ENCODE data around the gene SLC9A3. TPM values are rescaled to one million over a fixed set of nuclear protein-coding genes. Genes with fewer than 3 reads are reported as not detected.
A peak's percentile ranks its signal among the peaks of the same experiment; 100 is the strongest.

Gene SLC9A3
- total RNA-seq, 1 experiment from 2014 or later: 2.0 TPM

GRCh38 chr5:478369-478981, 45.8 kb downstream of the SLC9A3 start:
- Histone ChIP-seq H3K4me3 (ENCODE audit: low read length) (peak overlapping the region; percentile 43; the same call in 1 of the 2 replicates), H3K4me2 (ENCODE audit: low read depth, low read length, poor library complexity, severe bottlenecking) (peak overlapping the region; percentile 65), H3K27ac (ENCODE audit: low read length) (peak overlapping the region; percentile 66), H3K9ac (ENCODE audit: low read length) (peak overlapping the region; percentile 61), H3K9me2 (replicated peaks; ENCODE audit: insufficient read depth, low read length) (no peaks in the 10 kb centered on the region), H3K79me2 (ENCODE audit: low read length) (no peaks in the 10 kb centered on the region), H3K36me3 (ENCODE audit: insufficient read depth, low read length) (0 out of 2 replicates have a peak, but pooled peaks cover 2% of the 10 kb centered on the region), H3K4me1 (ENCODE audit: low read length) (peaks cover 35% of the 10 kb centered on the region), H4K20me1 (ENCODE audit: insufficient read depth, low read depth, low read length) (peaks cover 48% of the 10 kb centered on the region), H3K27me3 (ENCODE audit: low read length) (no peaks in the 10 kb centered on the region), H2AFZ (ENCODE audit: low read length) (no peak overlapping the region), H3K9me3 (ENCODE audit: low read length) (no peaks in the 10 kb centered on the region)
- DNase-seq: peak; percentile 60

DNA sequence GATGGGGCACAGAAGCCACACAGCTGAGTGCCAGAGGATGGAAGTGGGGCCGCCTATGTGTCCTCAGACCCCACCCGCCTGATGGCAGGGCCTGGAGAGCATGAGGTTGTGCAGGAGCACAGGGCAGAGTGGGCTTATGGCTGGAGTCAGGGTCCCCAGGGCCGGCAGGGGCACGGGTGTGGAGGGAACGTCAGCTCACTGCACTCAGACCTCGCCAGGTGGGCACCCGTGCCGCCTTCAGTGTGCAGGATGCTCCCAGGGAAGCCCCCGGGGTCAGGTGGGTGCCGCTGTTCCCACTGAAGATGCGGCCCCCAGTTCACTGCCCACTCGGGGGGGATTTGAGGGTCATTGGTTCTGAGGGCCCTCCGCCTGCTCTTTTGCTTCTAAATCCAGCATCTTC, 46.4 kb downstream of the SLC9A3 start:
- DNase-seq: no peak
- no peaks in the 10 kb centered on the region for H3K79me2 ChIP-seq (ENCODE audit: low read length)
- H3K9me3 ChIP-seq (ENCODE audit: low read length): no peaks in the 10 kb centered on the region
- no peak overlapping the region for H2AFZ ChIP-seq (ENCODE audit: low read length)
- H3K9ac ChIP-seq (ENCODE audit: low read length): no peak overlapping the region
- H3K4me2 ChIP-seq (ENCODE audit: low read depth, low read length, poor library complexity, severe bottlenecking): peak overlapping the region; percentile 65
- H3K27me3 ChIP-seq (ENCODE audit: low read length): no peaks in the 10 kb centered on the region
- H3K9me2 ChIP-seq (replicated peaks; ENCODE audit: insufficient read depth, low read length): no peaks in the 10 kb centered on the region
- H3K36me3 ChIP-seq (ENCODE audit: insufficient read depth, low read length): 0 out of 2 replicates have a peak, but pooled peaks cover 2% of the 10 kb centered on the region
- H4K20me1 ChIP-seq (ENCODE audit: insufficient read depth, low read depth, low read length): peaks cover 48% of the 10 kb centered on the region
- peaks cover 35% of the 10 kb centered on the region for H3K4me1 ChIP-seq (ENCODE audit: low read length)
- H3K27ac ChIP-seq (ENCODE audit: low read length): no peak overlapping the region
- H3K4me3 ChIP-seq (ENCODE audit: low read length): peak overlapping the region; percentile 43; the same call in 1 of the 2 replicates

DNA sequence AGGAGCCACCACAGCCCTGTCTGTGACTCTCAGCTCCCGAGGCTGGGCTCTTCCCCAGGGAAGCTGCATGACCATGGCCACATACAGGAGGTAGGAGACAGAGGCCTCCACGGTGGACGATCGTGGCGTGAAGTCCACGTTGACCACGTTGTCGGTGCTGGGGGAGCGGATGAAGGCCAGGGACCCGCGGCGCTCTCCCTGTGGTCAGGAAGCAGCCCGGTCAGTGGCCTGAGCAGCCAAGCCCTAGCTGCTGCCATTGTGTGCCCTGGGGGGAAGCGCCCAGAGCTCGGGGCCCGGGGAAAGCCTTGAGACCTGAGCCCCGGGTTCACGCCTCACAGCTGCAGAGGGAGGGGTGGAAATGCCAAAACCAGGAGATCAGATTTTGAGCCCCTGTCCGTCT, 47.0 kb downstream of the SLC9A3 start:
- Histone ChIP-seq H3K9me2 (replicated peaks; ENCODE audit: insufficient read depth, low read length) (no peaks in the 10 kb centered on the region), H3K36me3 (ENCODE audit: insufficient read depth, low read length) (0 out of 2 replicates have a peak, but pooled peaks cover 2% of the 10 kb centered on the region), H3K79me2 (ENCODE audit: low read length) (peaks cover 5% of the 10 kb centered on the region), H3K9me3 (ENCODE audit: low read length) (no peaks in the 10 kb centered on the region), H3K9ac (ENCODE audit: low read length) (no peak overlapping the region), H3K27ac (ENCODE audit: low read length) (no peak overlapping the region), H3K27me3 (ENCODE audit: low read length) (no peaks in the 10 kb centered on the region), H4K20me1 (ENCODE audit: insufficient read depth, low read depth, low read length) (peaks cover 48% of the 10 kb centered on the region), H2AFZ (ENCODE audit: low read length) (no peak overlapping the region), H3K4me3 (ENCODE audit: low read length) (no peak overlapping the region), H3K4me2 (ENCODE audit: low read depth, low read length, poor library complexity, severe bottlenecking) (no peak overlapping the region), H3K4me1 (ENCODE audit: low read length) (peaks cover 41% of the 10 kb centered on the region)
- no peak for DNase-seq

- Histone ChIP-seq H3K36me3 (ENCODE audit: insufficient read depth, low read length) (0 out of 2 replicates have a peak, but pooled peaks cover 2% of the 10 kb centered on the region), H3K9me2 (replicated peaks; ENCODE audit: insufficient read depth, low read length) (no peaks in the 10 kb centered on the region), H3K27ac (ENCODE audit: low read length) (no peak overlapping the region), H3K4me1 (ENCODE audit: low read length) (peaks cover 45% of the 10 kb centered on the region), H3K27me3 (ENCODE audit: low read length) (no peaks in the 10 kb centered on the region), H3K79me2 (ENCODE audit: low read length) (peaks cover 9% of the 10 kb centered on the region), H3K9me3 (ENCODE audit: low read length) (no peaks in the 10 kb centered on the region), H4K20me1 (ENCODE audit: insufficient read depth, low read depth, low read length) (peaks cover 48% of the 10 kb centered on the region), H3K9ac (ENCODE audit: low read length) (no peak overlapping the region), H3K4me2 (ENCODE audit: low read depth, low read length, poor library complexity, severe bottlenecking) (no peak overlapping the region), H3K4me3 (ENCODE audit: low read length) (no peak overlapping the region), H2AFZ (ENCODE audit: low read length) (no peak overlapping the region)
- DNase-seq: no peak
Observed at GRCh38 chr5:476814-477175, 47.5 kb downstream of the SLC9A3 start.

GRCh38 chr5:476102-476813, 48.0 kb downstream of the SLC9A3 start:
- Histone ChIP-seq H3K4me1 (ENCODE audit: low read length) (peaks cover 51% of the 10 kb centered on the region), H2AFZ (ENCODE audit: low read length) (no peak overlapping the region), H3K79me2 (ENCODE audit: low read length) (peaks cover 15% of the 10 kb centered on the region), H3K27me3 (ENCODE audit: low read length) (no peaks in the 10 kb centered on the region), H3K9me3 (ENCODE audit: low read length) (no peaks in the 10 kb centered on the region), H3K4me3 (ENCODE audit: low read length) (no peak overlapping the region), H3K9me2 (replicated peaks; ENCODE audit: insufficient read depth, low read length) (no peaks in the 10 kb centered on the region), H4K20me1 (ENCODE audit: insufficient read depth, low read depth, low read length) (peaks cover 50% of the 10 kb centered on the region), H3K27ac (ENCODE audit: low read length) (no peak overlapping the region), H3K36me3 (ENCODE audit: insufficient read depth, low read length) (0 out of 2 replicates have a peak, but pooled peaks cover 2% of the 10 kb centered on the region), H3K9ac (ENCODE audit: low read length) (no peak overlapping the region), H3K4me2 (ENCODE audit: low read depth, low read length, poor library complexity, severe bottlenecking) (no peak overlapping the region)
- DNase-seq: peak; percentile 36

- no peaks in the 10 kb centered on the region for H3K9me3 ChIP-seq (ENCODE audit: low read length)
- DNase-seq: peak; percentile 42
- H3K36me3 ChIP-seq (ENCODE audit: insufficient read depth, low read length): peaks cover 5% of the 10 kb centered on the region; the same call in 1 of the 2 replicates
- no peak overlapping the region for H3K4me3 ChIP-seq (ENCODE audit: low read length)
- H3K9me2 ChIP-seq (replicated peaks; ENCODE audit: insufficient read depth, low read length): no peaks in the 10 kb centered on the region
- H2AFZ ChIP-seq (ENCODE audit: low read length): no peak overlapping the region
- no peak overlapping the region for H3K9ac ChIP-seq (ENCODE audit: low read length)
- H3K27me3 ChIP-seq (ENCODE audit: low read length): no peaks in the 10 kb centered on the region
- peaks cover 20% of the 10 kb centered on the region for H3K79me2 ChIP-seq (ENCODE audit: low read length)
- peaks cover 56% of the 10 kb centered on the region for H3K4me1 ChIP-seq (ENCODE audit: low read length)
- H4K20me1 ChIP-seq (ENCODE audit: insufficient read depth, low read depth, low read length): peaks cover 55% of the 10 kb centered on the region
- no peak overlapping the region for H3K27ac ChIP-seq (ENCODE audit: low read length)
- no peak overlapping the region for H3K4me2 ChIP-seq (ENCODE audit: low read depth, low read length, poor library complexity, severe bottlenecking)
Observed at GRCh38 chr5:475704-476101, 48.5 kb downstream of the SLC9A3 start.

DNA sequence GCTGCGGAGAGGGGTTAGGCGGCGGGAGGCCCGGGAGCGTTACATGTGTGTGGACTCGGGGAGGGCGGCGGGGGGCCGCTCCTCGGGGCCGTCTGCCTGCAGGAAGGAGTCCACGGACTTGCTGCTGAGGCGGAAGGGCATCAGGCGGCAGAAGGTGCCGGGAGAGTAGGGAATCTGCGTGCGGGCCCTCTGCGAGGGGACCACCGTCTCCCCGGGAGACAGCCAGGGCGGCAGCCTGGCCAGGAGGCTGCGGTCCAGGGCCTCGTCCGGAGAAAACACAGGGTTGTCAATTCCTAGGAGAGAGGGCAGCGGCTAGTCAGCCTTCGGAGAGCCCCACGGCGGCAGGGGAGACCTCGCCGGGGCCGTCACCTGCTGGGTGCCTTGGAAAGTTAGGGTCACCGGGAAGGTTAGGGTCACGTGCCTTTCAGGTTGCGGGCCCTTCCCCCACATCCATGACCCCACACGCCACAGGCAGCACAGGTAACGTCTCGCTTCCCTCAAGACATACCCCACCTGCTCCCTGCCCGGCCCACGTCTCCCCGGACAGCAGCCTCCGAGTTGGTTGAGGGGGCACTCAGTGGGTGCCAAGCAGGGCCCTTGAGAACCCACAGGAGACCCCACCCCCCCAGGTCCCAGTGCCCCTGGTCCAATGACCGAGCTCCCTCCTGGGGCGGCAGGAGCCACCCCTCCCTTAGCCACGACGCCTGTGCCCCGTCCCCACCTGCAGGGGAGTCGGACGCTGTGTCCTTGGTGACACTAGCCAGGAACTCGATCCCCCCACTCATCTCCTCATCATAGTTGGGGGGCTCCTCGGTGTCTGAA, 49.2 kb downstream of the SLC9A3 start:
- H3K4me2 ChIP-seq (ENCODE audit: low read depth, low read length, poor library complexity, severe bottlenecking): no peak overlapping the region
- DNase-seq: peak; percentile 43
- no peaks in the 10 kb centered on the region for H3K27me3 ChIP-seq (ENCODE audit: low read length)
- no peaks in the 10 kb centered on the region for H3K9me2 ChIP-seq (replicated peaks; ENCODE audit: insufficient read depth, low read length)
- peaks cover 57% of the 10 kb centered on the region for H3K4me1 ChIP-seq (ENCODE audit: low read length)
- no peak overlapping the region for H2AFZ ChIP-seq (ENCODE audit: low read length)
- H3K4me3 ChIP-seq (ENCODE audit: low read length): no peak overlapping the region
- H3K9me3 ChIP-seq (ENCODE audit: low read length): no peaks in the 10 kb centered on the region
- H3K9ac ChIP-seq (ENCODE audit: low read length): no peak overlapping the region
- peaks cover 55% of the 10 kb centered on the region for H4K20me1 ChIP-seq (ENCODE audit: insufficient read depth, low read depth, low read length)
- H3K36me3 ChIP-seq (ENCODE audit: insufficient read depth, low read length): peaks cover 9% of the 10 kb centered on the region; the same call in 1 of the 2 replicates
- H3K27ac ChIP-seq (ENCODE audit: low read length): no peak overlapping the region
- H3K79me2 ChIP-seq (ENCODE audit: low read length): peaks cover 20% of the 10 kb centered on the region

All from Karpas-422 (cell line).